Peyer's patch (tissue), 4 donors: Measurements from ENCODE around the gene ABCA2. TPM values are rescaled to one million over a fixed set of nuclear protein-coding genes. Genes with fewer than 3 reads are reported as not detected.

Experiments used
- DNase-seq, 3 donors: peaks; one replicate each; pipeline ENCODE4 v3.0.0-alpha.2; 2017 to 2019
- H3K27ac ChIP-seq, 4 donors: fragments of 200-600 bp; sonication (generic); one replicate each; pipeline ENCODE4 v1.5.1; 2016 to 2019
- H3K27me3 ChIP-seq, 2 donors: fragments of 200-600 bp; sonication (generic); one replicate each; pipeline ENCODE4 v1.5.1; 2019
- H3K36me3 ChIP-seq, 3 donors: fragments of 200-600 bp; sonication (generic); one replicate each; pipeline ENCODE4 v1.5.1; 2016 to 2019
- H3K4me1 ChIP-seq, 4 donors: fragments of 200-600 bp; sonication (generic); one replicate each; pipeline ENCODE4 v1.5.1; 2016 to 2019
- H3K4me3 ChIP-seq, 4 donors: fragments of 200-600 bp; sonication (generic); 1 replicate in 3 of 4; 2 replicates in 1 of 4; pipeline ENCODE4 v1.5.1; 2016 to 2019; ENCODE audit warnings: mild to moderate bottlenecking in 1 of 4
- H3K9me3 ChIP-seq, 4 donors: fragments of 200-600 bp; sonication (generic); one replicate each; pipeline ENCODE4 v1.5.1; 2016 to 2019; ENCODE audit warnings: mild to moderate bottlenecking in 1 of 4
- POLR2A ChIP-seq, 2 donors: fragments of 450-650 bp; IDR thresholded peaks; one replicate each; pipeline ENCODE4 v1.5.1; 2017; ENCODE audit warnings: antibody characterized with exemption in 2 of 2, mild to moderate bottlenecking in 2 of 2, moderate library complexity in 2 of 2
- total RNA-seq, 4 donors: library from RNA; depleted of rRNA; stranded (reverse); fragments of >200 nt; gene quantifications; one replicate each; pipeline ENCODE4 v1.1.0, GENCODE V29; 2016
- TF ChIP-seq, protein P1 (sequence below), 6 experiments: fragments of 450-650 bp in 4 of 6; fragments of 200-600 bp in 2 of 6; sonication (generic) in 1 of 6; IDR thresholded peaks; one replicate each; pipeline ENCODE4 v1.5.1; 2017 to 2019; ENCODE audit warnings: antibody characterized with exemption in 6 of 6, mild to moderate bottlenecking in 3 of 6, moderate library complexity in 1 of 6

ABCA2 gene
- total RNA-seq, 4 donors from 2014 or later, result 46.4 to 69.0 (median 49.0) TPM

DNA sequence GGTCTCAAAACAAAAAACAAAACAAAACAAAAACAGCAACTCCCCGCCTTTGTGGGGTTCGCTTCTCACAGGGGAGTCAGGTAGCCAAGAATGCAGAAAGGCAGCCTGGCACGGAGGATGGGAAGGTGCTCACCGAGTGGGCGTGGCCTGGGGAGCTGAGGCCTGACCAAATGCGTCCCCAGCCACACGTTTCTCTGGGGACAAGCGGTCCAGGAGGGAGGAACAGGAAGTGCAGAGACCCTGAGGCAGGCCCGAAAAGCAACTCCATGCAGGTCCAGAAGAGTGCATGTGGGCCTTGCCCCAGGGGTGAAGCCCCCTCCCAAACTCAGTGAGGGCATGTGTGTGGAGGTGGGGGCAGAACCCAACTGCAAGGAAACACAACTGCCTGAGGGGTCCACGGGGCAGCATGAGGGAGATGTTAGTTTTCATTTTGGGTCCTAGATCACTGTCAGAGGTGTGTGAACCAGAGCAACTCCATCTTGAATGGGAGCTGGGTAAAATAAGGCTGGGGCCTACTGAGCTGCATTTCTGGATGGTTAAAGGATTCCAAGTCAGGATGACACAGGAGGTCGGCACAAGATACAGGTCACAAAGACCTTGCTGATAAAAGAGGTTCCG is 46.7 kb upstream of the ABCA2 start:
- Histone ChIP-seq H3K9me3 (no peaks in the 10 kb centered on the region), H3K36me3 (peaks cover 0 to 9% (median 0%) of the 10 kb centered on the region in 3 donors), H3K27ac (peak overlapping the region in 1 of 4 donors; percentile 42), H3K4me1 (peaks cover 4 to 49% (median 19%) of the 10 kb centered on the region in 4 donors), H3K27me3 (no peaks in the 10 kb centered on the region), H3K4me3 (no peak overlapping the region)
- no peak for TF ChIP-seq POLR2A (IDR thresholded peaks at IDR 0.05)
- TF ChIP-seq, protein P1, sequence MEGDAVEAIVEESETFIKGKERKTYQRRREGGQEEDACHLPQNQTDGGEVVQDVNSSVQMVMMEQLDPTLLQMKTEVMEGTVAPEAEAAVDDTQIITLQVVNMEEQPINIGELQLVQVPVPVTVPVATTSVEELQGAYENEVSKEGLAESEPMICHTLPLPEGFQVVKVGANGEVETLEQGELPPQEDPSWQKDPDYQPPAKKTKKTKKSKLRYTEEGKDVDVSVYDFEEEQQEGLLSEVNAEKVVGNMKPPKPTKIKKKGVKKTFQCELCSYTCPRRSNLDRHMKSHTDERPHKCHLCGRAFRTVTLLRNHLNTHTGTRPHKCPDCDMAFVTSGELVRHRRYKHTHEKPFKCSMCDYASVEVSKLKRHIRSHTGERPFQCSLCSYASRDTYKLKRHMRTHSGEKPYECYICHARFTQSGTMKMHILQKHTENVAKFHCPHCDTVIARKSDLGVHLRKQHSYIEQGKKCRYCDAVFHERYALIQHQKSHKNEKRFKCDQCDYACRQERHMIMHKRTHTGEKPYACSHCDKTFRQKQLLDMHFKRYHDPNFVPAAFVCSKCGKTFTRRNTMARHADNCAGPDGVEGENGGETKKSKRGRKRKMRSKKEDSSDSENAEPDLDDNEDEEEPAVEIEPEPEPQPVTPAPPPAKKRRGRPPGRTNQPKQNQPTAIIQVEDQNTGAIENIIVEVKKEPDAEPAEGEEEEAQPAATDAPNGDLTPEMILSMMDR (IDR thresholded peaks at IDR 0.05), result no peak
- peak in 2 of 3 donors; percentile 67 to 69 for DNase-seq

DNA sequence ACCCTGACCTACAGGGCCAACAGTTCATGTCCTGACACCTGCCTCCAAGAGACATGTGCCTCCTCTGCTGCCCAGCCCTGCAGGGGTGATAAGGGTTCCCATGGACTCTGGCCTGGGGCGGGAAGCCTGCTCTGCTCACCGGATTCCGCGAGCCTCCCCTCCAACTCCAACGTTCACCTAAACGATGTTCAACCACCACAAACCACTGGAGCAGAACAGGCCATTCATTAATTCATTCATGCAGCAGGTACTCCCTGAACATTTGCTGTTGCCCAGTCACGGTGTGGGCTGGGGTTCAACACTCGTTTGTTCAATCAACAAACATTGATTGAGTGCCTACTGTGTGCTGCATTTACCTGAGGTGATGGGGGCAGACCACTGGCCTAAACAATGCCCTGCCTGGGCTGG is 46.0 kb upstream of the ABCA2 start:
- Histone ChIP-seq H3K9me3 (no peaks in the 10 kb centered on the region), H3K27me3 (peaks cover 0 to 7% of the 10 kb centered on the region in 2 donors), H3K27ac (peak overlapping the region in 1 of 4 donors; percentile 17), H3K36me3 (peaks cover 0 to under 1% (median 0%) of the 10 kb centered on the region in 3 donors), H3K4me3 (no peak overlapping the region), H3K4me1 (peaks cover 6 to 49% (median 21%) of the 10 kb centered on the region in 4 donors)
- peak in 1 of 3 donors; percentile 69 for DNase-seq
- TF ChIP-seq, protein P1 (IDR thresholded peaks at IDR 0.05), result no peak
- no peak for TF ChIP-seq POLR2A (IDR thresholded peaks at IDR 0.05)

DNA sequence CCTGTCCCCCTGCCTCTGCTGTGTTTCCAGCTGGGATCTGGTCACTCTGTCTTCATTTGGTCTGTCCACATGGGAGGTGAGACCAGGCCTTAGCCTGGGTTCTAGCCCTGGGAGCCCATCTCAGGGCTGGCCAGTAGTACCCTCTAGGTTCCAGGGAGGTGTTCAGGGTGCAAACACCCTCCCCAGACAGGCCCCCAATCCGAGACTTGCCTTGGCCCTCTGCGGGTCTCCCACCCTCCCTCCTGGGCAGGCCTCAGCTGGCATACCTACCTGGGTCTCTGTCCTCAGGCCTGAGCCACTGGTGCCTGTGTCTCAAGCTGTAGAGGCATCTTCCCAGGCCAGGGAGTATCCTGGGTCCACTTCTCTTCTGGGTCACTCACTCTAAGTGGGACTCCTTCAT is 43.2 kb upstream of the ABCA2 start:
- peaks cover 0 to 8% of the 10 kb centered on the region in 2 donors for H3K27me3 ChIP-seq
- no peaks in the 10 kb centered on the region for H3K36me3 ChIP-seq
- H3K4me1 ChIP-seq, result peaks cover 0 to 44% (median 13%) of the 10 kb centered on the region in 4 donors
- DNase-seq, result no peak
- H3K4me3 ChIP-seq, result peak overlapping the region in 1 of 4 donors; percentile 72
- peak overlapping the region in 1 of 4 donors; percentile 20 for H3K27ac ChIP-seq
- no peaks in the 10 kb centered on the region for H3K9me3 ChIP-seq
- TF ChIP-seq, protein P1 (IDR thresholded peaks at IDR 0.05), result no peak
- no peak for TF ChIP-seq POLR2A (IDR thresholded peaks at IDR 0.05)

DNA sequence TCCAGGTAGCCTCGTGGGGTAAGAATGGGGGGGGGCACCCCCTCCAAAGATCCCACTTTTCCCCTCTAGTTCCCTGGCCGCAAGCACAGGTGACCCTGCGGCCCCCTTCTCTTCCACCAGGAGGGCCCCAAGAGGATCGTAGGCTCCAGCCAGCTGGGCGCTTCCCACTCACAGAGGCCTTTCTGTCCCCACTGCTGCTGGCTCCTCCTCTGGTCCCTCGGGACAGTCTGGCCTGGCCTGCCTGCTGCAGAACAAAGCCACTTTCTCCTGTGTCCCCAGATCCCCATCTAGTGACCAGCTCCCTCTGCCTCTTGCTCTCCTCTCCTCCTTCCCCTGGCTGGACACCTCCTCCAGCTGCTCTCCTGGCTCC is 42.9 kb upstream of the ABCA2 start:
- Histone ChIP-seq H3K27ac (peak overlapping the region; percentile 20 to 75 (median 44)), H3K9me3 (no peaks in the 10 kb centered on the region), H3K36me3 (no peaks in the 10 kb centered on the region), H3K4me1 (peaks cover 0 to 44% (median 13%) of the 10 kb centered on the region in 4 donors), H3K27me3 (peaks cover 0 to 8% of the 10 kb centered on the region in 2 donors), H3K4me3 (peak overlapping the region; percentile 26 to 72 (median 58))
- TF ChIP-seq, protein P1 (IDR thresholded peaks at IDR 0.05), result peak in 2 of 6 experiments; percentile 11 to 18
- no peak for TF ChIP-seq POLR2A (IDR thresholded peaks at IDR 0.05)
- DNase-seq, result peak in 1 of 3 donors; percentile 26

DNA sequence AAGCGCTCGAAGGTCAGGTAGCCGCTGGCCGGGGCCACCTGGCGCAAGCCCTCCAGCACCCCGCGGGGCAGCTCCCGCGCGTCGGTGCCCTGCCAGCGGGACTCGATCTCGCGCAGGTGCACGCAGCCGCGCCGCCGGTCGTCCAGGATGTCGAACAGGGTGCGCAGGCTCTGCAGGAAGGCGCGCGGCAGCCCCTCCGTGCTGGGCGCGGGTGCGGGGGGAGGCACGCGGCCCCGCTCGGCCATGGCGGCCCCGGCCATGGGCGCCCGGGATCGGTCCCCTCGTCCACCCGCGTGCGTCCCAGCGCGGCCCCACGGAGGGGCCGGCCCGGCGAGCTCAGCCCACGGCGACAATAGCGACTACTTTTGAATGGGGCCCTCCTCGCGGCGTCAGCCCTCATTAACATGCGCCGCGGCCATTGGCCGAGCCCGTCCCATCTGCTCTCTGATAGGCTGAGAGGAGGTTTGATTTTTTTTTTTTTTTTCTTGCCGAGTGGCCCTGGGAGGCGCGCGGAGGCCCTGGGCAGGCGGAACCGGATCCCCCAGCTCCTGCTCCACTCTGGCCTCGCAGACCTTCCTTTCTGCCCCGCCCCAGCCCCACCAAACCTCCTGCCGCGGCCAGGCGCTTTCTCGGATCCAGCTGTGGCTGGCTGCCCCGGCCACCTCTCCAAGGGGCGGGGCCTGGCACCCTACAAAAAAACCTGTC is 42.3 kb upstream of the ABCA2 start, which contains the start of gene SAPCD2:
TSS of gene SAPCD2 (minus strand) at position 357 of the 705 bp plus-strand sequence. CDS start at position 260, 97 bp downstream.
- peak within 1 kb of the TSS; percentile 20 to 75 (median 46) for H3K27ac ChIP-seq
- peaks cover 0 to 44% (median 13%) of the 10 kb centered on the region in 4 donors for H3K4me1 ChIP-seq
- peak within 1 kb of the TSS; percentile 26 to 72 (median 58) for H3K4me3 ChIP-seq
- no peaks in the 10 kb centered on the region for H3K36me3 ChIP-seq
- H3K9me3 ChIP-seq, result no peaks in the 10 kb centered on the region
- TF ChIP-seq, protein P1 (IDR thresholded peaks at IDR 0.05), result peak in 1 of 6 experiments; percentile 3
- TF ChIP-seq POLR2A (IDR thresholded peaks at IDR 0.05), result no peak
- H3K27me3 ChIP-seq, result peaks cover 0 to 8% of the 10 kb centered on the region in 2 donors
- DNase-seq, result peak; percentile 87 to 95 (median 90)
